DLD1 (cell line): Measurements from ENCODE around the gene DVL3.
"Not testable (repeated sequence)": the region's sequence is repeated elsewhere in the genome, so short reads cannot be mapped to it uniquely, and the experiment has no call there.

ENCODE experiments used
- in situ Hi-C: cut with HindIII; loops from 2 replicates; pipeline ENCODE4 v1.10.0; 2017; ENCODE audit warnings: low sequenced_read_pairs

DVL3 gene

GRCh38 chr3:184155644-184156521, 706 bp downstream of the DVL3 start:
- in situ Hi-C loops = no loop called here

- in situ Hi-C loops = no loop called here
Measured at GRCh38 chr3:184156522-184156955, 1.4 kb downstream of the DVL3 start.

GRCh38 chr3:184157206-184157605, 2.0 kb downstream of the DVL3 start:
- in situ Hi-C loops = no loop called here

- in situ Hi-C loops = no loop called here
Measured at GRCh38 chr3:184158404-184158803, 3.2 kb downstream of the DVL3 start.

- in situ Hi-C loops = no loop called here
Measured at GRCh38 chr3:184160456-184160855, 5.3 kb downstream of the DVL3 start.

- in situ Hi-C loops = not testable (repeated sequence)
Measured at GRCh38 chr3:184162571-184163070, 7.4 kb downstream of the DVL3 start.

- in situ Hi-C loops = no loop called here
Measured at GRCh38 chr3:184164648-184165330, 9.6 kb downstream of the DVL3 start.

- in situ Hi-C loops = no loop called here
Measured at GRCh38 chr3:184165543-184165942, 10.4 kb downstream of the DVL3 start.

GRCh38 chr3:184166671-184167070, 11.5 kb downstream of the DVL3 start:
- in situ Hi-C loops = no loop called here

GRCh38 chr3:184167786-184168185, 12.6 kb downstream of the DVL3 start:
- in situ Hi-C loops = no loop called here

- in situ Hi-C loops = no loop called here
Measured at GRCh38 chr3:184168363-184169120, 13.4 kb downstream of the DVL3 start.

- in situ Hi-C loops = no loop called here
Measured at GRCh38 chr3:184169896-184170875, 15.0 kb downstream of the DVL3 start.

GRCh38 chr3:184171562-184171961, 16.4 kb downstream of the DVL3 start:
- in situ Hi-C loops = no loop called here

- in situ Hi-C loops = no loop called here
Measured at GRCh38 chr3:184172681-184173373, 17.6 kb downstream of the DVL3 start.

- in situ Hi-C loops = no loop called here
Measured at GRCh38 chr3:184173374-184173722, 18.2 kb downstream of the DVL3 start.

- in situ Hi-C loops = no loop called here
Measured at GRCh38 chr3:184174284-184174645, 19.1 kb downstream of the DVL3 start.

GRCh38 chr3:184174646-184175492, 19.7 kb downstream of the DVL3 start, which contains the start of gene AP2M1:
AP2M1 (plus strand) TSS chr3:184174855; CDS start chr3:184176994, 2,139 bp downstream.
- in situ Hi-C loops = no loop called here

- in situ Hi-C loops = no loop called here
Measured at GRCh38 chr3:184175506-184175905, 20.3 kb downstream of the DVL3 start.

GRCh38 chr3:184175981-184176376, 20.8 kb downstream of the DVL3 start:
- in situ Hi-C loops = no loop called here
